HepG2 (cell line): ENCODE measurements around the gene RETREG2. TPM values are rescaled to one million over a fixed set of nuclear protein-coding genes. Genes with fewer than 3 reads are reported as not detected.

Experiments
- KLF12 ChIP-seq: sonication (generic); formaldehyde crosslinking; IDR thresholded peaks from 2 replicates; pipeline ENCODE4 v1.4.0; 2020; ENCODE audit warnings: missing genetic modification reagents, borderline replicate concordance
- PHB2 ChIP-seq: fragments of 450-650 bp; IDR thresholded peaks from 2 replicates; pipeline ENCODE4 v1.6.1; 2018; ENCODE audit not compliant: partially characterized antibody
- SIN3A ChIP-seq: IDR thresholded peaks from 2 replicates; pipeline ENCODE4 v1.6.1; 2011; ENCODE audit warnings: low read depth, mild to moderate bottlenecking, control low read depth, low read length, borderline replicate concordance
- TRAFD1 ChIP-seq: sonication (generic); formaldehyde crosslinking; IDR thresholded peaks from 2 replicates; pipeline ENCODE4 v1.5.1; 2020; ENCODE audit warnings: missing genetic modification reagents, mild to moderate bottlenecking, borderline replicate concordance
- ZEB1 ChIP-seq: IDR thresholded peaks from 2 replicates; pipeline ENCODE4 v1.6.1; 2012; ENCODE audit warnings: mild to moderate bottlenecking, low read depth, inconsistent platforms; ENCODE audit not compliant: insufficient replicate concordance
- ZNF431 ChIP-seq: sonication (generic); formaldehyde crosslinking; IDR thresholded peaks from 2 replicates; pipeline ENCODE4 v1.9.0; 2022; ENCODE audit warnings: missing genetic modification reagents, low read depth, mild to moderate bottlenecking, borderline replicate concordance
- ZNF44 ChIP-seq: sonication (generic); formaldehyde crosslinking; IDR thresholded peaks from 2 replicates; pipeline ENCODE4 v1.5.1; 2020; ENCODE audit warnings: mild to moderate bottlenecking, missing genetic modification reagents
- ZNF839 ChIP-seq: sonication (generic); formaldehyde crosslinking; IDR thresholded peaks from 2 replicates; pipeline ENCODE4 v1.4.0; 2020; ENCODE audit warnings: missing genetic modification reagents, mild to moderate bottlenecking, borderline replicate concordance
- polyA plus RNA-seq, 8 experiments: library from polyadenylated mRNA; depleted of rRNA in 3 of 8; stranded (reverse) in 7 of 8; unstranded in 1 of 8; fragments of >200 nt; fragmentation: Illumina TruSeq in 4 of 8; extraction: Trizol in 4 of 8; gene quantifications; 2 replicates each; pipeline versions ENCODE4 v1.2.1 to v1.2.3, GENCODE V29; 2011 to 2016; ENCODE audit warnings: low read depth in 4 of 8, missing spikeins in 1 of 8, mixed read lengths in 1 of 8; ENCODE audit not compliant: insufficient read depth in 1 of 8
- total RNA-seq, 5 experiments: library from RNA; depleted of rRNA; stranded (reverse); fragments of >200 nt; fragmentation: Illumina TruSeq; extraction: Trizol; gene quantifications; 2 replicates each; pipeline ENCODE4 v1.2.3, GENCODE V29; 2016; ENCODE audit warnings: low read depth in 1 of 5
- TF ChIP-seq, protein P1 (sequence below): sonication (generic); formaldehyde crosslinking; IDR thresholded peaks from 2 replicates; pipeline ENCODE4 v1.4.0; 2020; ENCODE audit warnings: missing genetic modification reagents, mild to moderate bottlenecking, borderline replicate concordance

RETREG2 gene
- total and polyA plus RNA-seq, 2 of the 13 experiments (the other 11 are each of a cell fraction or from before 2014, with no cell fraction given), result 86.0 to 134 TPM

DNA sequence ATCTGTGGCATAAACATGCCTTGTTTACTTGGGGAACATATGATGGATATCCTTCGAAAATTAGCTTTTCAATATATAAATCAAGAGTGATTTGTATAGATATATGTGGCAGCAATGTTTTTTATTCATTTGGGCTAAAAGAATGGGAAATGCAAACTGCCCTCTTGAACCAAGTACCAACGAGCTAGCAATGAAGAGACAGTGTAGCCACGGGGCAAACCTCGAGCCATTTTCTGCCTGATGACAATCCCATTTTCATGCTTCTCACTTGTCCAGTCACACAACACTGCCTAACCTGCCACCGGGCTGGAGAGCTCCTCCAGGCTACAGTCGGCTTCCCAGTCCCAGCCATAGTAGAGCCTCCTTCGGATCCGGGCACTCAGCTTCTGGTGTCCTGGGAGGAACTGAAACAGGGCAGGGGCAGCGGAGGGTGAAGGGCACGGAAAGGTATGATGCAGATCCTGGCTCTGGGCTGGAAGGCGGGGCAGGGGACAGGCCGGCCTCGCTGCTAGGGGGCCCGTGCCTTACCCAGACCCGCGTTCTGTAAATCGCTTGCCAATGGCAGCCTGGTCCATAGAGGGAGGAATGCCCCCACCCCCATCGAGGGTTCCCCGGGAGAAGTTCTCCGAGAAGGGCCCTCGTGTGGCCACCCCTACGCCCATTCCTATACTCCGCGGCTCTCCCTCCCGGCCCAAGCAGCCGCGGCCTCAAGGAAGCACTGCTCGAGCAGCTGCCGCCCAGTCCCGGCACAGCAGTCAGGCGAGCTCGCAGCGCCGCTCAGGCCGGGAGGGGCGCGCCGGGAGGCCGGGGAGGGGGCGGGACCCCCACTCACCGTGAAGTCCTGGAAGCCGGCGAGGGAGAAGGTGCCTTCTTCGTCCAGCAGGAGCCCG lies 1.9 kb upstream of the RETREG2 start (continued):
- TF ChIP-seq, protein P1, sequence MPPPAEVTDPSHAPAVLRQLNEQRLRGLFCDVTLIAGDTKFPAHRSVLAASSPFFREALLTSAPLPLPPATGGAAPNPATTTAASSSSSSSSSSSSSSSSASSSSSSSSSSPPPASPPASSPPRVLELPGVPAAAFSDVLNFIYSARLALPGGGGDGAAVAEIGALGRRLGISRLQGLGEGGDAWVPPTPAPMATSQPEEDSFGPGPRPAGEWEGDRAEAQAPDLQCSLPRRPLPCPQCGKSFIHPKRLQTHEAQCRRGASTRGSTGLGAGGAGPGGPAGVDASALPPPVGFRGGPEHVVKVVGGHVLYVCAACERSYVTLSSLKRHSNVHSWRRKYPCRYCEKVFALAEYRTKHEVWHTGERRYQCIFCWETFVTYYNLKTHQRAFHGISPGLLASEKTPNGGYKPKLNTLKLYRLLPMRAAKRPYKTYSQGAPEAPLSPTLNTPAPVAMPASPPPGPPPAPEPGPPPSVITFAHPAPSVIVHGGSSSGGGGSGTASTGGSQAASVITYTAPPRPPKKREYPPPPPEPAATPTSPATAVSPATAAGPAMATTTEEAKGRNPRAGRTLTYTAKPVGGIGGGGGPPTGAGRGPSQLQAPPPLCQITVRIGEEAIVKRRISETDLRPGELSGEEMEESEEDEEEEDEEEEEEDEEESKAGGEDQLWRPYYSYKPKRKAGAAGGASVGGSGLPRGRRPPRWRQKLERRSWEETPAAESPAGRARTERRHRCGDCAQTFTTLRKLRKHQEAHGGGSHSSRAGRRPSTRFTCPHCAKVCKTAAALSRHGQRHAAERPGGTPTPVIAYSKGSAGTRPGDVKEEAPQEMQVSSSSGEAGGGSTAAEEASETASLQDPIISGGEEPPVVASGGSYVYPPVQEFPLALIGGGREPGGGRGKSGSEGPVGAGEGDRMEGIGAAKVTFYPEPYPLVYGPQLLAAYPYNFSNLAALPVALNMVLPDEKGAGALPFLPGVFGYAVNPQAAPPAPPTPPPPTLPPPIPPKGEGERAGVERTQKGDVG (CRISPR knock-in tag), result 0 out of 2 replicates have a peak, but pooled peaks have one; percentile 7
- TF ChIP-seq TRAFD1 (CRISPR knock-in tag), result peak; percentile 18; the same call in 1 of the 2 replicates
- TF ChIP-seq ZNF44 (CRISPR knock-in tag), result peak; percentile 83; the same call in 1 of the 2 replicates
- peak; percentile 21 for TF ChIP-seq ZEB1
- no peak for TF ChIP-seq PHB2
- TF ChIP-seq ZNF839, result no peak
- no peak for TF ChIP-seq SIN3A
- no peak for TF ChIP-seq KLF12 (CRISPR knock-in tag)
- TF ChIP-seq ZNF431 (CRISPR knock-in tag), result 0 out of 2 replicates have a peak, but pooled peaks have one; percentile 4
